CD4-positive, alpha-beta memory T cell (primary cell): ENCODE measurements around the gene TNFRSF18. TPM values are rescaled to one million over a fixed set of nuclear protein-coding genes. Genes with fewer than 3 reads are reported as not detected.

Experiments used
- CTCF ChIA-PET: fragments of 350-600 bp; sonication (Branson Sonifier 250); formaldehyde crosslinking; loops from one replicate; lab custom pipeline; 2021; ENCODE audit warnings: inconsistent platforms; ENCODE audit not compliant: partially characterized antibody; lab: Charles Lee
- POLR2A ChIA-PET: fragments of 350-600 bp; sonication (Branson Sonifier 250); formaldehyde crosslinking; loops from one replicate; lab custom pipeline; 2021; ENCODE audit not compliant: partially characterized antibody; lab: Charles Lee
- DNase-seq, 5 donors: peaks; one replicate each; pipeline versions ENCODE4 v3.0.0 to v3.0.0-alpha.2; 2020 to 2022; ENCODE audit warnings: mixed read lengths in 1 of 5
- H3K27ac ChIP-seq: one replicate; pipeline ENCODE4 v1.7.0; 2013; ENCODE audit warnings: low read depth, low read length
- H3K27me3 ChIP-seq: 2 replicates; pipeline ENCODE4 v1.7.0; 2013; ENCODE audit warnings: mild to moderate bottlenecking, low read length, moderate library complexity; ENCODE audit not compliant: insufficient read depth
- H3K36me3 ChIP-seq: 2 replicates; pipeline ENCODE4 v1.7.0; 2013; ENCODE audit warnings: mild to moderate bottlenecking, low read length, moderate library complexity; ENCODE audit not compliant: insufficient read depth
- H3K4me1 ChIP-seq: 2 replicates; pipeline ENCODE4 v1.7.0; 2013; ENCODE audit warnings: mild to moderate bottlenecking, low read length, moderate library complexity; ENCODE audit not compliant: insufficient read depth
- H3K4me3 ChIP-seq, 2 donors: one replicate each; pipeline ENCODE4 v1.7.0; 2013; ENCODE audit warnings: low read length in 2 of 2, mild to moderate bottlenecking in 1 of 2
- H3K9me3 ChIP-seq, 2 donors: one replicate each; pipeline ENCODE4 v1.7.0; 2013; ENCODE audit warnings: low read length in 2 of 2, control low read depth in 1 of 2; ENCODE audit not compliant: control insufficient read depth in 1 of 2
- H3K27ac Mint-ChIP-seq, 7 donors: one replicate each; pipeline ENCODE4 v1.8.0; 2020 to 2021; ENCODE audit warnings: mixed read lengths in 7 of 7, mild to moderate bottlenecking in 6 of 7, inconsistent platforms in 3 of 7, moderate library complexity in 3 of 7
- H3K27me3 Mint-ChIP-seq, 2 donors: one replicate each; pipeline ENCODE4 v1.8.0; 2020 to 2021; ENCODE audit warnings: mixed read lengths in 2 of 2
- H3K36me3 Mint-ChIP-seq, 2 donors: one replicate each; pipeline ENCODE4 v1.8.0; 2020 to 2021; ENCODE audit warnings: mixed read lengths in 2 of 2, inconsistent platforms in 1 of 2, mild to moderate bottlenecking in 1 of 2
- H3K4me1 Mint-ChIP-seq, 4 donors: one replicate each; pipeline ENCODE4 v1.8.0; 2020 to 2021; ENCODE audit warnings: mixed read lengths in 4 of 4, mild to moderate bottlenecking in 1 of 4
- H3K4me3 Mint-ChIP-seq, 8 donors: one replicate each; pipeline ENCODE4 v1.8.0; 2020 to 2021; ENCODE audit warnings: mixed read lengths in 8 of 8, mild to moderate bottlenecking in 7 of 8, moderate library complexity in 6 of 8, inconsistent platforms in 3 of 8
- H3K9me3 Mint-ChIP-seq, 8 donors: one replicate each; pipeline ENCODE4 v1.8.0; 2020 to 2021; ENCODE audit warnings: mixed read lengths in 8 of 8, mild to moderate bottlenecking in 5 of 8, inconsistent platforms in 3 of 8, moderate library complexity in 1 of 8
- intact Hi-C: fragments of 100-400 bp; cut with micrococcal nuclease; formaldehyde crosslinking; loops from one replicate; pipeline ENCODE4 v1.15.1; 2023
- polyA plus RNA-seq, 2 donors: library from polyadenylated mRNA; unstranded; fragments of 300-500 nt; fragmentation: Illumina TruSeq; gene quantifications; one replicate each; pipeline ENCODE4 v1.2.3, GENCODE V29; 2021
- total RNA-seq, 2 experiments: library from RNA; stranded (reverse); gene quantifications; one replicate each; pipeline ENCODE4 v1.2.3, GENCODE V29; 2021

TNFRSF18 gene
- total and polyA plus RNA-seq, 4 experiments from 2014 or later = 8.0 to 27.1 (median 15.4) TPM

DNA sequence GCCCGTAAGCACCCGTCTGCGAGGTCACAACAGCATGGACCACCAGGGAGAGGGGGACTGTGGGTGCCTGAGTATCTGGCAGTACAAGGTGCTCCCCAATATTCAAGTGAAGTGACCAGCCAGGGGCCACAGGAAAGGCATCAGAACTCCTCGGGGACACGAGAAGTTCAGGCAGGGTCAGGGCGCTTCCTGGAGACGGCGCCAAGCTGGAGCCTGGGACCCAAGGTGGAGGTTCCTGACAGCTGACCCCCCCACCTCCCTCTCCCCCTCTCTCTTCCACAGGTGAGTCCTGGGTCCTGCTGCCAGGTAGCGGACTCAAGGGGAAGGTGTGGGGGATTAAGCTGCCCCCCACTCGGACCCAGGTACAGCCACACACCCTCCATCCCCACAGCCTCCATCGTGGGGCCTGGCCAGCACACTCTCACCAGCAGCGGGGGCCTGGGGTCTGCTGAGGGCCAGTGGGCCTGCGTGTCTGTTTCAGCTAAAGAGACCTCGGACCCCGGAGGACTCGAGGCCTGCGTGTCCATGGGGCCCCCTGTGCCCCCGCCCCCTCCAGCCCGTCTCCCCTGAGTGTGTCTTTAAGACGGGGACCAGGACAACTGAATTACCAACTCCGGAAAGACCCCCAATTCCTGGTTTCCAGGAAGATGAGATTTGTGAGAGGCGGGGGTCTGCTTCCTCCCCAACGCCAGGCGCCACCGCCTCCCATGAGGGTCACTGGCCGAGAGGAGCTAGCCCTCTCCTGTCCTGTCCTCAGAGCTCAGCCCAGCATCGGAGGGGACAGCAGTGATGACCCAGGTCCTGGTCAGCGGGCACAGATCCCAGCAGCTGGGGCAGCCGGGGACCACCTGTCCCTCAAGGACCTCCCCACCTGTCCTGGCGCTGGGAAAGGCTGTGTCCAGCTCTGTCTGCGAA is 6.2 kb downstream of the TNFRSF18 start:
- no peaks in the 10 kb centered on the region for H3K36me3 Mint-ChIP-seq

DNA sequence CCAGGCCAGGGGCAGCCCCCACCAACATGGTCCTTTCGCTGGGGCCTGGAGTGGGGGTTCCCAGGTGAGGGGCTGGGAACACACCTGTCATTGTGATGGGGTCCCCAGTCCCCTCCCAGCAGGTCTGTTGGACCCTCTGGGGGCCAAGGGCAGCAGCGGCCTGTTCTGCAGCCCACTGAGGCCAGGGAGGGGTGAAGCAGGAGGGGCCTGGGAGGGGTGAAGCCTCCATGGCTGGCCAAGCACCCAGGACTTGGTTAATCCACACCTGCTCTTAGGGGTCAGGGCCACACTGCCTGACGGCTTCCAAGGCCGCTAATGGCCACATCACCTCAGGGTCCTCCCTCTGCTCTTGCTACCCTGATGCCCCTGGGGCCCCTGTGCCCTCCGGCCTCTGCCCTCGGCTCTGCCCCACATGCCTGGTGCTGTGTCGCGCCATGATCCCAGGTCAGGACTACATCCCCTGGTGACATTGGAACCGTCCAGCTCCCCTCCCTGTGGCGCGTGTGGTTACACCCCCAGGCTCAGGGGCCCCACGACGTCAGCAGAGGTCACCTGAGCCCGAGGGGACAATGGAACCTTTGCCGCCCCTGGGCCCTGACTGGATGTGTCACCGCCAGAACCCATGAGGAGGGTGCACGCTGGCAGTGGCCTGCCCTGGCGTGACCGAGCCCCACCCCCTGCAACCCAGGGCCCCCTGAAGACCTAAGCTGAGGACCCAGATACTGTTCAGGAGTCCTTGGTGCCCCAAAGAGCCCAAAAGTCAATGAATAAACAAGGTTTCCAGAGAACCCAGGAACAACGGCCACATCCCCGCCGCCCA is 7.0 kb downstream of the TNFRSF18 start:
- no peak overlapping the region for H3K4me3 ChIP-seq
- H3K36me3 Mint-ChIP-seq = no peaks in the 10 kb centered on the region
- peaks cover 7% of the 10 kb centered on the region for H3K4me1 ChIP-seq
- no peaks in the 10 kb centered on the region for H3K36me3 ChIP-seq
- no peaks in the 10 kb centered on the region for H3K27me3 Mint-ChIP-seq
- H3K9me3 Mint-ChIP-seq = peaks cover 0 to 10% (median 3%) of the 10 kb centered on the region in 8 donors
- no peak for DNase-seq
- no peak overlapping the region for H3K27ac ChIP-seq
- peak overlapping the region; percentile 54 to 69 (median 58) for H3K4me3 Mint-ChIP-seq
- no peaks in the 10 kb centered on the region for H3K27me3 ChIP-seq
- H3K4me1 Mint-ChIP-seq = peaks cover 0 to 5% (median 1%) of the 10 kb centered on the region in 4 donors
- intact Hi-C loops = no loop called here
- ChIA-PET CTCF (no interaction called here), POLR2A (interaction anchor here (0.9 to 2.4 kb wide), 2 partner anchors 9 to 14 kb away, joined by 4 to 6 read pairs; no protein-coding TSS in a partner anchor)
- peak overlapping the region in 6 of 7 donors; percentile 79 to 89 (median 85) for H3K27ac Mint-ChIP-seq
- no peaks in the 10 kb centered on the region for H3K9me3 ChIP-seq

More for the DNA sequence above, 6.2 kb downstream of the TNFRSF18 start:
- peak in 1 of 5 donors; percentile 42 for DNase-seq
- no peaks in the 10 kb centered on the region for H3K36me3 ChIP-seq
- ChIA-PET CTCF (no interaction called here), POLR2A (interaction anchor here (0.9 to 2.4 kb wide), 3 partner anchors 8 to 15 kb away, joined by 3 to 6 read pairs (median 4); no protein-coding TSS in a partner anchor)
- H3K9me3 Mint-ChIP-seq = peaks cover 0 to 5% (median under 1%) of the 10 kb centered on the region in 8 donors
- peak overlapping the region; percentile 83 to 89 (median 86) for H3K27ac Mint-ChIP-seq
- intact Hi-C loops = no loop called here
- H3K4me1 ChIP-seq = peaks cover 7% of the 10 kb centered on the region
- peaks cover 0 to 5% (median 1%) of the 10 kb centered on the region in 4 donors for H3K4me1 Mint-ChIP-seq
- H3K9me3 ChIP-seq = no peaks in the 10 kb centered on the region
- peak overlapping the region; percentile 54 to 69 (median 60) for H3K4me3 Mint-ChIP-seq
- H3K27me3 ChIP-seq = no peaks in the 10 kb centered on the region
- peak overlapping the region; percentile 67 for H3K27ac ChIP-seq
- H3K27me3 Mint-ChIP-seq = no peaks in the 10 kb centered on the region
- H3K4me3 ChIP-seq = peak overlapping the region in 1 of 2 donors; percentile 6

DNA sequence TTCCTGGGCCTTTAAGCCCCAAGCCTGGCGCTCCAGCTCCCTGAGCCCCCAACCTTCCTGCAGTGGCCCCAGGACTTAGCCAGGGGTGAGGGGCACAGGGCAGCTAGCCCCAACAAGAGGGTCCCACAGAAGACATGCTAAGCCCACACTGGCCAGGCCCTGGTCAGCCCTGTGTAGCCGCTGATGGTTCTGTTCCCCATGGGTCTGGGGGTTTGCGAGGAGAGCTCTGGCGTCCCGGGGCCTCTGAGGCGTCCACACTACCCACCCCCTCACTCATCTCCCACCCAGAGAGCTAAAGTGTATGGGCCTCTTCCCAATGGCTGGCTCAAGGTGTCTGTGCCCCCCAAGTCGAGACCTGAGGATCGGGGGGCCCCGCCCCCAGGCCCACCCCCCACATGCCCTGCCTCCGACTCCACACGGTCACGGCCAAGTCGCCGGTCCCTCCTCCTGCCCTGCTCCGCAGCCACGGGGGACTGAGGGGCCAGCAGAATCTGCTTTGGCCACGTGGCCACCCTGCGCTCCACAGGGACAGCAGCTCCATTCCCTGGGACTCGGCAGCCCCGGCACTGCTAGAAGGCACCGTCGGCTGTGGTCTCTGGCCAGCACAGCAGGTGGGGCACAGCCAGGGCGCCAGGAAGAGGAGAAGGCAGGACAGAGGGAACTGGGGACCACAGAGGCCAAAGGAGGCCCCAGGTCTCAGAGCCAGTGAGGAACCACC is 7.8 kb downstream of the TNFRSF18 start:
- intact Hi-C loops = no loop called here
- Histone ChIP-seq H3K4me3 (no peak overlapping the region), H3K27ac (no peak overlapping the region), H3K27me3 (no peaks in the 10 kb centered on the region), H3K4me1 (peaks cover 7% of the 10 kb centered on the region), H3K36me3 (no peaks in the 10 kb centered on the region), H3K9me3 (no peaks in the 10 kb centered on the region)
- POLR2A ChIA-PET = interaction anchor here (2.4 kb wide), 1 partner anchor 14 kb away, joined by 6 read pairs; no protein-coding TSS in a partner anchor
- CTCF ChIA-PET = no interaction called here
- H3K4me3 Mint-ChIP-seq = no peak overlapping the region
- H3K27me3 Mint-ChIP-seq = no peaks in the 10 kb centered on the region
- H3K4me1 Mint-ChIP-seq = peaks cover 0 to 5% (median 1%) of the 10 kb centered on the region in 4 donors
- peaks cover 0 to 12% (median 3%) of the 10 kb centered on the region in 8 donors for H3K9me3 Mint-ChIP-seq
- H3K27ac Mint-ChIP-seq = peak overlapping the region in 3 of 7 donors; percentile 17 to 66 (median 48)
- no peaks in the 10 kb centered on the region for H3K36me3 Mint-ChIP-seq
- DNase-seq = peak in 1 of 5 donors; percentile 28

DNA sequence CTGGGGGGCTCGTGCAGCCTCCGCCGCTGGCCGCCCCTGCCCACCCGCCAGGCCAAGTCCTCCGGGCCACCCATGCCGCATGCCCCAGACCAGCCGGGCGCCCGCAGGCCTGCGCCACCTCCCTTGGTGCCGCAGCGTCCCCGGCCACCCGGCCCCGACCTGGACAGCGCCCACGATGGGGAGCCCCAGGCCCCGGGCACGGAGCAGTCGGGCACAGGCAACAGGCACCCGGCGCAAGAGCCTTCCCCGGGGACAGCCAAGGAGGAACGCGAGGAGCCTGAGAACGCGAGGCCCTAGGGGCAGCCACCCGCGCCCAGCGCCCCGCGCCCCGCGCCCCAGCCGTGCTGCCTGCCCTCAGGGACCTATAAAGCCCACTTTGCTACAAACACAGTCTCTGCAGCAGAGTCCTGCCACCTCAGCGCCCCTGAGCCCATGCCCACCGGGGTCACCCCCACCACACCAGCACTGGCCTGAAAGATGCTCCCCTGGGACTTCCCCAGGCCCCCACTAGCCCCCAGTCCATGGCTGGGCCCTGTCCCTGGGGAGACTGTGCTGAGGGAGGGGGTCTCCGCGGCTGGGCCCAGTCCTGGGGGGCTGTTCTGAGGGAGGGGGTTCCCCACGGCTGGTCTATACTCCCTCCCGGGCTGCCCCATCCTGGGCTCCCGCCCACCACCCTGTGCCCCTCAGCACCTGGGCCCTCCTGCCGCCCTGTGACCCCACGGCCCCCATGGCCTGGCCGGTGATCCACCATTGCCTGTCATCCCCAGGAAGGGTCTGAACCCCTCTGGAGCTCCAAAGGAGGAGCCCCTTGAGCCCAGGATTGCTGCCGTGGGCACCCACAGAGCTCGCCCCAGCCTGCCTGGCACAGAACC is 8.6 kb downstream of the TNFRSF18 start:
- Mint-ChIP-seq H3K36me3 (no peaks in the 10 kb centered on the region), H3K9me3 (peaks cover 0 to 12% (median 3%) of the 10 kb centered on the region in 8 donors), H3K4me1 (peaks cover 0 to 5% (median 1%) of the 10 kb centered on the region in 4 donors), H3K27ac (peak overlapping the region in 2 of 7 donors; percentile 48 to 66), H3K27me3 (no peaks in the 10 kb centered on the region), H3K4me3 (no peak overlapping the region)
- no peaks in the 10 kb centered on the region for H3K27me3 ChIP-seq
- H3K27ac ChIP-seq = no peak overlapping the region
- no peak for DNase-seq
- peaks cover 7% of the 10 kb centered on the region for H3K4me1 ChIP-seq
- no peaks in the 10 kb centered on the region for H3K9me3 ChIP-seq
- intact Hi-C loops = no loop called here
- no peak overlapping the region for H3K4me3 ChIP-seq
- CTCF ChIA-PET = no interaction called here
- no peaks in the 10 kb centered on the region for H3K36me3 ChIP-seq
- POLR2A ChIA-PET = interaction anchor here (2.4 kb wide), 1 partner anchor 15 kb away, joined by 6 read pairs; no protein-coding TSS in a partner anchor

GRCh38 chr1:1197188-1197500 is 9.2 kb downstream of the TNFRSF18 start:
- Histone ChIP-seq H3K4me1 (peaks cover 7% of the 10 kb centered on the region), H3K27ac (no peak overlapping the region), H3K4me3 (no peak overlapping the region), H3K9me3 (no peaks in the 10 kb centered on the region), H3K27me3 (no peaks in the 10 kb centered on the region), H3K36me3 (no peaks in the 10 kb centered on the region)
- POLR2A ChIA-PET = no interaction called here
- H3K27ac Mint-ChIP-seq = peak overlapping the region in 1 of 7 donors; percentile 35
- peaks cover 0 to 12% (median 3%) of the 10 kb centered on the region in 8 donors for H3K9me3 Mint-ChIP-seq
- DNase-seq = no peak
- no peaks in the 10 kb centered on the region for H3K36me3 Mint-ChIP-seq
- no peak overlapping the region for H3K4me3 Mint-ChIP-seq
- intact Hi-C loops = no loop called here
- CTCF ChIA-PET = no interaction called here
- H3K27me3 Mint-ChIP-seq = no peaks in the 10 kb centered on the region
- peaks cover 0 to 5% (median 1%) of the 10 kb centered on the region in 4 donors for H3K4me1 Mint-ChIP-seq
